ENCODE results near the gene CTNNBL1. TPM values are rescaled to one million over a fixed set of nuclear protein-coding genes. Genes with fewer than 3 reads are reported as not detected.

CTNNBL1 gene
- total RNA-seq, 1 experiment from 2014 or later, result 45.2 TPM

DNA sequence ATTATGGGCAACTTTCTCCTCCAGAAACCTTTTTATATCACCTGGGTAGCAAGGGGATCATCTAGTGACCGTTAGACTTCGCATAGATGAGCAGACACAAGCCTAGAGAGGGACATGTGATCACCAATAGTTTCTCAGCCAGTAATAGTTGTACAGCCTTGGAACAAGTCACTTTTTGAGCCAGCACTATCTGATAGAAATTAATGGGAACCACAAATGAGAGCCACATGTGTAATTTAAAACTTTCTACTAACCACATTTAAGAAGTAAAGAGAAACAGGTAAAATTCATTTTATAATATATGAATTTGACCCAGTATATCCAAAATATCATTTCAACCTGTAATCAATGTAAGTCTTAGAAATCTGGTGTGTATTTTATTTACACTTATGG, 592 bp upstream of the CTNNBL1 start:
- Mint-ChIP-seq H3K36me3 (ENCODE audit: insufficient read depth, unreplicated experiment) (peaks cover 7% of the 10 kb centered on the region), H3K9me3 (ENCODE audit: unreplicated experiment) (no peaks in the 10 kb centered on the region), H3K4me3 (ENCODE audit: unreplicated experiment) (peak overlapping the region; percentile 99), H3K4me1 (ENCODE audit: insufficient read depth, unreplicated experiment) (peaks cover 10% of the 10 kb centered on the region), H3K27me3 (ENCODE audit: insufficient read depth, unreplicated experiment) (peaks cover 31% of the 10 kb centered on the region), H3K27ac (ENCODE audit: low read depth, unreplicated experiment) (no peak overlapping the region)
- intact Hi-C loops (cut with micrococcal nuclease), result no loop called here
- no peak for DNase-seq (ENCODE audit: unreplicated experiment)
- ChIA-PET POLR2A (interaction anchor here (0.6 to 2.5 kb wide), 5 partner anchors 9 to 302 kb away, joined by 3 to 13 read pairs (median 7); no protein-coding TSS in a partner anchor), CTCF (no interaction called here)
- TF ChIP-seq, protein P1, sequence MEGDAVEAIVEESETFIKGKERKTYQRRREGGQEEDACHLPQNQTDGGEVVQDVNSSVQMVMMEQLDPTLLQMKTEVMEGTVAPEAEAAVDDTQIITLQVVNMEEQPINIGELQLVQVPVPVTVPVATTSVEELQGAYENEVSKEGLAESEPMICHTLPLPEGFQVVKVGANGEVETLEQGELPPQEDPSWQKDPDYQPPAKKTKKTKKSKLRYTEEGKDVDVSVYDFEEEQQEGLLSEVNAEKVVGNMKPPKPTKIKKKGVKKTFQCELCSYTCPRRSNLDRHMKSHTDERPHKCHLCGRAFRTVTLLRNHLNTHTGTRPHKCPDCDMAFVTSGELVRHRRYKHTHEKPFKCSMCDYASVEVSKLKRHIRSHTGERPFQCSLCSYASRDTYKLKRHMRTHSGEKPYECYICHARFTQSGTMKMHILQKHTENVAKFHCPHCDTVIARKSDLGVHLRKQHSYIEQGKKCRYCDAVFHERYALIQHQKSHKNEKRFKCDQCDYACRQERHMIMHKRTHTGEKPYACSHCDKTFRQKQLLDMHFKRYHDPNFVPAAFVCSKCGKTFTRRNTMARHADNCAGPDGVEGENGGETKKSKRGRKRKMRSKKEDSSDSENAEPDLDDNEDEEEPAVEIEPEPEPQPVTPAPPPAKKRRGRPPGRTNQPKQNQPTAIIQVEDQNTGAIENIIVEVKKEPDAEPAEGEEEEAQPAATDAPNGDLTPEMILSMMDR (IDR thresholded peaks at IDR 0.05; ENCODE audit: unreplicated experiment), result no peak
- no TSS peak for BruUV-seq (replicated peaks)

DNA sequence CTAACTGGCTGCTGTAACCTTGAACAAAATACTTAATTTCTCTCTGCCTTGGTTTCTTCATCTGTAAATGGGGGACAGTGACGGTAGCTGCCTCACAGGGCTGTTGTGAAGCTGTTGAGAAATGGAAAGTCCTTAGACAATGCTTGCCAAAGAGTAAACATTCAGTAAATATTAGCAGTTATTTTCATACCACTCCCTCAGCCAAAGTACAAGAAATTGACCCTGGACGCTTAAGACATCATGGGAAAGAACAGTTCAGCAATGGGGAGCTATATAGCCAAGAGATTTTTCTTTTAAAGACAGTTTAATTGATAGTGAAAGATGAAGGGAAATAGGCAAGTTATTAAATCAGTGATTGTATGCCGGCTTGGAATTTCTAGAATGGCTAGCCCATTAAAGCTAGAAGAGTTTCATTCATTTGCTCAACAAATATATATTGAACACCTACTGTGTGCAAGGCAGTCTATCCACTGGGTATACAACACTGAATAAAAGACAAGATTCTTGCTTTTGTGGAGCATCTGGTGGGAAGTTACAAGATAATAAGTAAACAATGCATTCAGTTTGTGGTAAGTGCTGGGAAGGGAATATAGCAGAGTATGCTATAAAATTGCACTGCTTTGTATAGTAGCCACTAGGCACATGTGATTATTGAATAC, 2.0 kb downstream of the CTNNBL1 start:
- Mint-ChIP-seq H3K36me3 (ENCODE audit: insufficient read depth, unreplicated experiment) (peaks cover 7% of the 10 kb centered on the region), H3K4me3 (ENCODE audit: unreplicated experiment) (no peak overlapping the region), H3K4me1 (ENCODE audit: insufficient read depth, unreplicated experiment) (peaks cover 10% of the 10 kb centered on the region), H3K9me3 (ENCODE audit: unreplicated experiment) (no peaks in the 10 kb centered on the region), H3K27me3 (ENCODE audit: insufficient read depth, unreplicated experiment) (peaks cover 5% of the 10 kb centered on the region), H3K27ac (ENCODE audit: low read depth, unreplicated experiment) (no peak overlapping the region)
- TF ChIP-seq, protein P1 (IDR thresholded peaks at IDR 0.05; ENCODE audit: unreplicated experiment), result no peak
- ChIA-PET CTCF (no interaction called here), POLR2A (interaction anchor here (0.7 to 2.5 kb wide), 7 partner anchors 9 to 338 kb away, joined by 3 to 13 read pairs (median 3); partner anchors contain the start of genes RPRD1B and TTI1)
- no peak for DNase-seq (ENCODE audit: unreplicated experiment)
- intact Hi-C loops (cut with micrococcal nuclease), result no loop called here
- BruUV-seq (replicated peaks), result no TSS peak

DNA sequence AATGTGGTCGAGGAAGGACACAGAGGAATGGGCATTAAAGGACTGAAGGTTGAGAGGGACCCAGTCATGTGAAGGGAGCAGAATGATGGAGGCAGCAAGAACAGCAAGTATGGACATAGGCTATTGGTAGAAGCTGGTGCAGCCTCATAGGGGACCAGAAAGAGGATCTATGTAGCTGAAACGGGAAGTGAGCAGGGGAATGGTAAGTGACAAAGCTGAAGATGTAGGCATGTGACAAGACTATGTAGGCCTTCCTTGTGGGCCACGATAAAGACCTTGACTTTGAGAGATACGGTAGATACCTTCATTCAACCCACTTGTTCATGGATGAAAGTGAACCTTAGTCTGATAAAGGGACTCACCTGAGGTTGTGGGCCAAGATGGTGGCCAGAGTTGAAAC, 3.5 kb downstream of the CTNNBL1 start:
- ChIA-PET CTCF (interaction anchor here (0.6 kb wide), 1 partner anchor 1966 kb away, joined by 4 read pairs; no protein-coding TSS in a partner anchor), POLR2A (no interaction called here)
- peaks cover 7% of the 10 kb centered on the region for H3K36me3 Mint-ChIP-seq (ENCODE audit: insufficient read depth, unreplicated experiment)
- intact Hi-C loops (cut with micrococcal nuclease), result no loop called here
- peaks cover 10% of the 10 kb centered on the region for H3K4me1 Mint-ChIP-seq (ENCODE audit: insufficient read depth, unreplicated experiment)
- no peak overlapping the region for H3K27ac Mint-ChIP-seq (ENCODE audit: low read depth, unreplicated experiment)
- TF ChIP-seq, protein P1 (IDR thresholded peaks at IDR 0.05; ENCODE audit: unreplicated experiment), result no peak
- no peaks in the 10 kb centered on the region for H3K9me3 Mint-ChIP-seq (ENCODE audit: unreplicated experiment)
- DNase-seq (ENCODE audit: unreplicated experiment), result no peak
- no TSS peak for BruUV-seq (replicated peaks)
- no peaks in the 10 kb centered on the region for H3K27me3 Mint-ChIP-seq (ENCODE audit: insufficient read depth, unreplicated experiment)
- H3K4me3 Mint-ChIP-seq (ENCODE audit: unreplicated experiment), result no peak overlapping the region

DNA sequence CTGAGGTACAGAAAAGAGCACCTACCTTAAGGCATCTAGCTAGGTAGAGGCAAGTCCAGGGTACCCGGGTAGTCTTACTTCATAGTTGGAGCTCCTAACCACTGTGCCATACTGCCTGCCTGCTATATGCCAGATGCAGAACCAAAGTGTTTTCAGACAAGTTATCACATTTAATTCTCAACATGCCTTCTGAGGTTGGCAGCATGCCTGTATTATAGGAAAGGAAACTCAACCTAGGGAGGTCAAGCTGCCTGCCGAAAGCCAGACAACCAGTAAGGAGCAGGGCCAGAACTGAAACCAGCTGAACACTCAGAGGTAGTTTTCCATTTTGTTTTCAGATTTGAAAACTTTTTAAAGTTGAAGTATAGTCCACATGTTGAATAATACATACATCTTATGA, 5.4 kb downstream of the CTNNBL1 start:
- CTCF ChIA-PET, result interaction anchor here (0.7 kb wide), 1 partner anchor 448 kb away, joined by 3 read pairs; no protein-coding TSS in a partner anchor
- no peaks in the 10 kb centered on the region for H3K4me1 Mint-ChIP-seq (ENCODE audit: insufficient read depth, unreplicated experiment)
- H3K4me3 Mint-ChIP-seq (ENCODE audit: unreplicated experiment), result no peak overlapping the region
- POLR2A ChIA-PET, result no interaction called here
- intact Hi-C loops (cut with micrococcal nuclease), result no loop called here
- H3K27me3 Mint-ChIP-seq (ENCODE audit: insufficient read depth, unreplicated experiment), result no peaks in the 10 kb centered on the region
- H3K36me3 Mint-ChIP-seq (ENCODE audit: insufficient read depth, unreplicated experiment), result peaks cover 7% of the 10 kb centered on the region
- no peaks in the 10 kb centered on the region for H3K9me3 Mint-ChIP-seq (ENCODE audit: unreplicated experiment)
- TF ChIP-seq, protein P1 (IDR thresholded peaks at IDR 0.05; ENCODE audit: unreplicated experiment), result no peak
- no TSS peak for BruUV-seq (replicated peaks)
- no peak for DNase-seq (ENCODE audit: unreplicated experiment)
- H3K27ac Mint-ChIP-seq (ENCODE audit: low read depth, unreplicated experiment), result no peak overlapping the region
